NCI-H1436 treated with DMSO at 0.1 percent for 48 hours (cell line): ENCODE data around the gene KLF2.

Source experiments
- DNase-seq: peaks from one replicate; lab custom pipeline; 2025; lab: John Stamatoyannopoulos, UW

Gene KLF2

GRCh38 chr19:16308081-16308480, 16.5 kb upstream of the KLF2 start:
- no peak for DNase-seq

GRCh38 chr19:16309643-16310042, 15.0 kb upstream of the KLF2 start:
- no peak for DNase-seq

GRCh38 chr19:16315825-16316505, 8.7 kb upstream of the KLF2 start:
- DNase-seq: no peak

GRCh38 chr19:16316506-16316882, 8.1 kb upstream of the KLF2 start:
- DNase-seq: no peak

- no peak for DNase-seq
Observed at GRCh38 chr19:16319481-16319880, 5.1 kb upstream of the KLF2 start.

- DNase-seq: no peak
Observed at GRCh38 chr19:16320987-16321386, 3.6 kb upstream of the KLF2 start.

GRCh38 chr19:16325161-16325527, 518 bp downstream of the KLF2 start:
- DNase-seq: no peak

GRCh38 chr19:16325641-16326400, 1.2 kb downstream of the KLF2 start:
- DNase-seq: no peak

GRCh38 chr19:16326401-16327168, 2.0 kb downstream of the KLF2 start:
- no peak for DNase-seq

- DNase-seq: no peak
Observed at GRCh38 chr19:16327169-16327475, 2.5 kb downstream of the KLF2 start.

- DNase-seq: no peak
Observed at GRCh38 chr19:16327501-16327900, 2.9 kb downstream of the KLF2 start.

GRCh38 chr19:16327911-16328823, 3.5 kb downstream of the KLF2 start:
- no peak for DNase-seq

- DNase-seq: no peak
Observed at GRCh38 chr19:16328824-16329482, 4.3 kb downstream of the KLF2 start.

GRCh38 chr19:16330368-16330801, 5.8 kb downstream of the KLF2 start:
- no peak for DNase-seq

- no peak for DNase-seq
Observed at GRCh38 chr19:16330806-16331690, 6.4 kb downstream of the KLF2 start.

GRCh38 chr19:16333001-16333586, 8.5 kb downstream of the KLF2 start:
- no peak for DNase-seq

- DNase-seq: no peak
Observed at GRCh38 chr19:16334411-16334810, 9.8 kb downstream of the KLF2 start.

GRCh38 chr19:16335226-16335625, 10.6 kb downstream of the KLF2 start:
- no peak for DNase-seq

GRCh38 chr19:16336571-16336970, 11.9 kb downstream of the KLF2 start:
- no peak for DNase-seq

- DNase-seq: no peak
Observed at GRCh38 chr19:16337809-16338469, 13.3 kb downstream of the KLF2 start.
